IPS-NIHi7 (cell line): ENCODE results near the gene NOD2.

Experiments
- DNase-seq: peaks from one replicate; pipeline ENCODE4 v3.0.0; 2012; ENCODE audit warnings: mixed read lengths; ENCODE audit errors: extremely low spot score

The NOD2 gene

DNA sequence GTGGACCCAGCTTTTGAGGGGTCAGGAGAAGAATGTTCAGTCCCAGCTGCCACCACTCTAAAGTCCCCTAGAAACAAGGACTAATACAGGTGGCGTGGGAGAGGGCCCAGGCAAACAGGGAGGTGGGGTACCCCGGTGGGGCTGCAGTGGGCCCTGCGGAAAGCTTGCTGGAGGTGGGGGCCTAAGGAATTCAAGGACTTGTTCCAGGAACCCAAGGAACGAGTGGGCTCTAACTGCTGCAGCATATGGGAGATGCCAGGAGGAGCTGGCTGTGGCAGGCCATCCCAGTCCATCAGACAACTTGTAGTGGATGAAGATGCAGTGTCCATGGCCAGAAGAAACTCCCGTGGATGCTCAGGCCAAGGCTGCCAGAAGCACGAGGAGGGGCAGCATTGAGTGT is 22.9 kb upstream of the NOD2 start:
- DNase-seq, result no peak

DNA sequence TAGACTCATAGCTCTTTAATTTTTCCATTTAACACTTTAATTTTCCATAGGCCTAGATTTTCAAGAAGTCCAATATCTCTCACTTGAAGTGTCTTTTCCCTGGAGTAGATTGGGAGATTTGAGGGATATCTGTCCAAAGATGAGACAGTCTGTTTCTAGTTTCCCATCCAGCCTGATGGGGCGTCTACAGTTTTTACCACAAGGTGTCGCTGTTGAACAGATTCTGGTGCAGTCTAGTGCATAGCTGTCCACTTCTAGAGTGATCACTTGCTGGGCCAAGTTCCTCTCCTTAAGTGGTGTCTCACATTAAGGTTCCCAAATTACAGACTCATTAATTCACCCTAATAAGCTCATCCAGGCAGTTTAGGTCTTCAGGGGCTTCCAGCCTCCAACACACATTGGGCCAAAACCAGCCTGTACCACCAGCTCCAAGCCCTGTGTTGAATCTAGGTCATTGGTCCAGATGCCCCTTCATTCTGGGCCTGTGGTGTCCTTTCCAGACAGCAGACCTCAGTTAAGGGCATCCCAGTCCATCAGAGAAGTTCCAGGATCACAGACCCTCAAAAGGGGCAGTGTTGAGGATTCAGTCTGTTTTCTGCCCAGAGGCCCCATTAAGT is 21.7 kb upstream of the NOD2 start:
- peak; percentile 57 for DNase-seq

DNA sequence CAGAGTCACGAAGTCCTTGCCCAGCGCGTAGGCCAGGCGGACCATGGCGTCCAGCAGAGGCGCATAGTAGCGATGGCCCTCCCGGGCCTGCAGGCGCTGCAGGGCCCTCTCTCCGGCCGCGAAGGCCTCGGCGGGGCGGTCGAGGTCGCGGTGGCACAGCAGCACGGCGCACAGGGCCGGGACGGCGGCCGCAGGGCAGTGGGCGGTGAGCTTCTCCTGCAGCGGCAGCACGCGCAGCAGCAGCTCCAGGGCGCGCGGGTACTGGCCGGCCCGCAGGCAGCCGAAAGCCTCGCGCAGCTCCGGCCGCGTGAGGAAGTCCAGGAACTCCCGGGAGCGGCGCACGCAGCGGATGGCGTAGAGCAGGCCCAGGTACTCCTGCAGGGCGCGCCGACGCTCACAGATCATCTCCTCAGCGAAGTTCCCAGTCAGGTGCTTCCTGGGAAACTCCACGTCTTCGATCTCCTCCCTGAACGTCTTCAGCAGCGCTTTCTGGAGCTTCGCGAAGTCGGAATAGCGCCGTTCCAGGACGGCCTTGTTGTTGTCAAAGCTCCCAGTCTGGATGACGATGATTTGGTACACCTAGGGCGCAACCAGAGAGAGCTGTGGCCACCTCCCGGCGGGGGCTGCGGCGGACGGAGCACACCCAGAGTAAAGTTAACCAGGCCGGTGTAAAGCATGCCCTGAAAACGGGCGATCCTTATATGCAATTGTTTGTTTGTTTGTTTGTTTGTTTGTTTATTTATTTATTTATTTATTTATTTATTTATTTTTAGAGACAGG is 19.7 kb upstream of the NOD2 start:
- DNase-seq, result no peak

DNA sequence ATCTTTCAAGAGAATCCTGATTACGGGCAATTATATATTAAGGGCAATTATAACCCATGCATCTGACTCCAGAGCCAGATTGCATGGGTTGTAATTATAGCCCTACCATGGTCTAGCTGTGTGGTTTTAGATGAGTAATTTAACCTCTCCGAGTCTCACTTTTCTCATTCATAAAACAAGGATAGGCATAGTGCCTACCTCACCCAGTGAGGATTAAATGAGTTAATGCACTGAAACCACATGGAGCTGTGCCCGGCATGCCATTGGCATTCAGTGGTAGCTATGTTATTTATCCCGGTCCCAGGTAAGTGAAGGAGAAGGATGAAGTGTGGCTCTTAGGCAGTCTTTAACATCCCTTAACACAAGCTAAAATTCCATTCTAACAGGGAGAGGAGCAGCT is 18.6 kb upstream of the NOD2 start:
- no peak for DNase-seq

DNA sequence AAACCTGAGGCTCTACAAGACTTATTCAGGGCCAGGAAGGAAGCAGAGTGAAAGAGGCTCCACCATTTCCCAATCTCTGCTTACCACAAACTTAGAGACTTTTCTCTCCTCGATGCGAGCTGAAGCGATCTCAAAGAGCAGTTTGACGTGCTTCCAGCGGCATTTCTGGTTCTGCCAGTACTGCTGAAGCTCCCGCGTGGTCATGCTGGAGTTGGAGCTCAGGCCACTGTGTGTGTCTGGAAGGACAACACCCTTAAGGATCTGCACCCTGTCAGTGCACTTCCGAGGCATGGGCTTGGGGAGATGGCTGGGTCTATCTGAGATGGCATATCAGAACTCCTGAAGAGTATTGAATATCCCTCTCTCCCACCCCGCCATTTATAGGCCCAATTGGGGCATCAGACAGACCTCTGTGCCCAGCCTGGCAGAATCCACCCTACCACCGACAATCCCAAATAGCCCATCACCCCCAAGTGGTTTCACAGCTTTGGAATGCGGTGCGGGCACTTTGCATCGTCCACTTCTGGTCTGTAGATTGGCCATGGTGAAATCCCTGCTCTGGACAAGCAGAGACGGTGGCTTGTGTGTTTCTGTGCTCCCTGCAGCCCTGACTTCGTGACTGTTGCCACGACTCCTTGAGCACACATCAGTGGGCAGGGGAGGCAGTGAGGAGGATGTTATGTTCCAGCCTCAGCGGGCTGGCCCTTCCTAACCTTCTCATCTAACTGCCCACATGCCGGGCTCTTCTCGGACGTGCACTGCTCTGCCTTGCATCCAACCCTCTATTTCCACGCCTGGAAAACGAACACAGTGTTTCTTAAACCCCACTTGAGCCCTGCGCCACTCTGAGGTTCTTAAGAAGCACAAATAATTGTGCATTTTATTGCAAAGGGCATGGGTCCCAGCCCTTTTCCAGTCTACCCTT is 17.5 kb upstream of the NOD2 start:
- no peak for DNase-seq

DNA sequence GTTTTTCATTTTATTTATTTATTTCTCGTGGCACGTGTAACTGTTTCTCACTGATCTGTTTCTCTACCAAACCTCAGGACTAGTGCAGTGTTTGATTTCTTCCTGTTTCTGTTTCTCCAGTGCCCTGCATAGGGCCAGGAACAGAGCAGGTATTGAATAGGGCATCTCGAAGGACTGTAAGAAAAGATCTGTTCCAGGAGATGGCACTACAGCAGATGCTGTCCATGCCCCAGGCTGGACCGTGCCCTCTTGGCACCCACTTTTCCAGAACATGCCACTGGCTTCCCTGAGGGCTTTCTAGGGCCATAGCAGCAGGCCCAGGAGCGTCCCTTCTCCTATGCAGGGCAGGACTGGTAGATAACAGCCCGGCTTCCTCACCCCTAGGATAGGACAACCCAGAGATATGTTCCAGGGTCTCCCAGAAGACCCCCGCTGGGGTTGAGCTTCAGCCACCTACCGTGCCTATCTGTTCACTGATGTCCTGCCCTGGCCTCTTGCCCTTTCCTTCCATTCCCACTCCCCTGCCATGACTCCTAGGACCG is 16.7 kb upstream of the NOD2 start:
- DNase-seq, result no peak

DNA sequence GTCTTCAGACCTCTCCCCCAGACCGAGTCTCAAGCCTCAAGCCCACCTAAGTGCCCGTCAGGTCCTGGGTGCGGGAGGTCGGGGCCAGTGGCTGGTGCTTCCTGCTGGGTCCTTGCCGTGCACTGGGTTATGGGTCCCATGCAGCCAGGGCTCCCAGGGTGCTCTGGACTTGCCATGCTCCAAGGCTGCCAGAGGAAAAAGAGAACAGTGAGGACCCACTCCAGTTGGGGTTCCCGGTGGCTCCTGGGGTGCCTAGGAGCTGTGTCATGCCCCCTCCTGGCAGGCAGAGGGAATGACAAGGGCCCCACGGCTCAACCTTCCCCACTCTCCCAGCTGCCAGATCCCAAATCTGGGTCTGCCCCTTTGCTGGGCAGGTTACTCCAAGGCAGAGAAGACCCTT is 16.1 kb upstream of the NOD2 start:
- DNase-seq, result peak; percentile 64

DNA sequence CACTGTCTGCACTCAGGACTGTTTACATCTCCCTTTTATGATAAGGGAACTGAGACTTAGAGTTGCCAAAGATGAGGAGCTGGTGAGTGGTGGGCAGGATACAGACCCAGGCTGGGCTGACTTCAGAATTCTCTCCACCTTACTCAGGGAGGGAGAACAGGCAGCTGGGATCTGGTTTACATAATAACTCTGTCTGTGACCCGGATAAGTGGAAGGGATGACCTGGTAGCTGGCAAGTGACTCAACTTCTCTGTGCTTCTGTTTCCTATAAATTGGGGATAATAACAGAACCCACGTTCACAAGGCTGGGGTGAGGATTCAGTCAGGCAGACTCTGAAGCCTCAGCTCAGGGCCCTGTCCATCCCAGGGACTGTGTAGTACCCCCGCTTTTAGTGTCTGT is 14.9 kb upstream of the NOD2 start:
- DNase-seq, result no peak

DNA sequence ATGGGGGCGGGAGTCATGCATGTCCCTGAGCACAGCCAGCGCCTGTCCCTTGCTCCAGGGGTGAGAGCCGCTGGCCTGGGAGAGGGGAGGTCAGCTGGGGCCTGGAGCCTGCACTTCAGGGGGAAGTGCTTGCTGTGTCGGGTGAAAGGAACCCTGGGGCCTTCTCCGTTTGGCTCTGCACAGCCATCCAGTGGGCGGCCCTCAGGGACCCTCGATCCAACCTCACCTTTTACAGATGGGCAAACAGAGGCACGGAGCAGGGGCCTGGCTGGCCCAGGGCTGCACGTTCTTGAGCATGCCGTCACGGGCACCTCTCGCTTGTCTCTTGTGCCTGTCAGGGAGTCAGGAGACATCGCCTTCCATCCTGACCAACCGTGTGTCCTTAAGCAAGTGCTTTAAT is 14.1 kb upstream of the NOD2 start:
- no peak for DNase-seq

DNA sequence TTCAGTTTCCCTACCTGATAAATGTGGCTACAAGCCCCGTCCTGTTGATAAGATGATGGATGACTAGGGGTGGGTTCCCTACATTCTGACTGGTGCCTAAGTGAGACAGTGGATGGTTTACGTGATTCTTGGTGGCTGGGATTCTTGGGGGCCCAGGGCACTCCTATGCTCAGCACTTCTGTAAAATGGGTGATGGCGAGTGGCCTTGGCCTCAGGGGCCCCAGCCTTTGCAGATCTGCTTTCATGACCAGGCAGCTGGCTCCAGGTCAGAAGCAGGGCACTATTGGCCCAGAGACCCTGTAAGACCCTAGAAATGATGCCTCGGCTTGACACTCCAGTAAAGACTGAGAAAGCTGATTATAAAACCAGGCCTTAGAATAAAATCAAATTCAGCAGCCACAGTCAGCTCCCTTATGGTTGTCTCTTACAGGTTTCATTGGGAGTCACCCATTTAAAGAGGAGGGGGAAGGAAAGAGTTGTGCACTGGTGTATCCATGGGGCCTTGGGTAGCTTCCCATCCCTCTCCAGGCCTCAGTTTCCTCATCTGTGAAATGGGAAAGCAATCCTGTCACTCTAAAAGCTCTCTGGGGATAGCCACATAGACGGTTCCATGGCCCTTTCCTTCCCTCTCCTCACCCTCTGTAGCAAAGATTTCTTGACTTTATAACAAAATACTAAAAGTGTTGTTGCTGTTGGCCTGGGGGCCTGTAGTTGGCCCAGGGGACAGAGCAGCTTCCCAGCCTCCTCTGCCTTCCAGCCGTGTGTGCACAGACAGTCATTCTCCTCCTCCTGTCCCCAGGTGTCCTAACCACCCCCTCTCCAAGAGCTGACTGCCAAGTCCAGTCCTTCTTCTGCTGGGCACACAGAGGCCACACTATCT is 13.5 kb upstream of the NOD2 start:
- no peak for DNase-seq

DNA sequence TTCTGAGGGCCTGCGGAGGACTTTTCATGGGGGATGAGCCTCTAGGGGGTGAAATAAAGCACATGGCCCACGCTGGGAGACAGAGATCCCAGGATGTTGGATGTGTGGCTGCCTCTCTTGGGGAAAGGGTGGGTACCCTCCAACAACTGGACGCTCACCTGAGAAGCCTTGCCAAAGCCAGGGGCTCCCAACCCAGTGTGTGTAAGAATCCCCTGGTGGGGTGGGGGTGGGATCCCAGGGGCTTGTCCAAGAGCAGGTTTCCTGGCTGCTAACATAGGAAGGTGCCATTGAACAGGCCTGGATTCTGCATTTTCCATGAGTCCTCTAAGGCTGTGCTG is 12.9 kb upstream of the NOD2 start:
- DNase-seq, result no peak

DNA sequence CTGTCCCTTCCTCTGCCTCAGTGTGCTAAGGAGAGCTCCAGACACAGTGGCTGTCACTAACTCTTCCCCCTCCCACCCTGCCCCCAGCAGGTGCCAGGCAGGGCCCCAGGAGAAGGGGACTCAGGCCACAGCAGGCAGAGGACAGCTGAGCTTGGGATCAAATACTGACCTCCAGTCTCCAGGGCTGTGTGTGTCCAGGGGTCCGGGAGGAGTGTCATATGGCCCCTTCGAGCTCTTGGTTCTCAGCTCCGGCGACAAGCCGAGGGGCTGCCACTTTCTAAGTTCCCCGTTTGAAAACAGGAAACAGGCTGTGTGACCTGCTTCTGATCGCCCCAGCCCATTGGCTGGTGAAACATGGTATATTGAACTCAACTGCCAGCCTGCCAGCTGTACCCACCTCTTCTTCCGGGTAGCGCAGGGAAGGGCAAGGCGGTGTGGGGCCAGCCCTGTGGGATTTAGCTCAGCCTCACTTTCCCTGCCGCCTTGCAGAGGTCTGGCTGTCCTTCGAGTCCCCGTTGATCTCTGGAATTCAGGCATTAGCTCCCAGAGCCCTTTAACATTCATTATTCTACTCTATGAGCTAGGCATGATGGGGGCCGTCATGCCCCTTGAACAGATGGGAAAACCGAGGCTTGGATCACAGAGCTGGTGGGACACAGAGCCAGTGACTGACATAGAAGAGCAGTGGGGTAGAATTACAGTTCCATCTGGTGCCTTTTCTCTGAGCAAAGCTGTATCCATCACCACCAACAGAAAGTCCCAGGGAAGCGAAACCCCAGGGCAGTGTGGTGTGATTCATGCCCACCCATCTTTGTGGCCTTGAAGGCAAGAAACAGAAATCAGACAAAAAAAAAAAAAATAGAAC is 12.2 kb upstream of the NOD2 start, which contains the start of gene SNX20:
SNX20 (minus strand) TSS at position 292 of the 865 bp plus-strand sequence. CDS start 3,786 bp downstream, outside the sequence.
- no peak for DNase-seq

DNA sequence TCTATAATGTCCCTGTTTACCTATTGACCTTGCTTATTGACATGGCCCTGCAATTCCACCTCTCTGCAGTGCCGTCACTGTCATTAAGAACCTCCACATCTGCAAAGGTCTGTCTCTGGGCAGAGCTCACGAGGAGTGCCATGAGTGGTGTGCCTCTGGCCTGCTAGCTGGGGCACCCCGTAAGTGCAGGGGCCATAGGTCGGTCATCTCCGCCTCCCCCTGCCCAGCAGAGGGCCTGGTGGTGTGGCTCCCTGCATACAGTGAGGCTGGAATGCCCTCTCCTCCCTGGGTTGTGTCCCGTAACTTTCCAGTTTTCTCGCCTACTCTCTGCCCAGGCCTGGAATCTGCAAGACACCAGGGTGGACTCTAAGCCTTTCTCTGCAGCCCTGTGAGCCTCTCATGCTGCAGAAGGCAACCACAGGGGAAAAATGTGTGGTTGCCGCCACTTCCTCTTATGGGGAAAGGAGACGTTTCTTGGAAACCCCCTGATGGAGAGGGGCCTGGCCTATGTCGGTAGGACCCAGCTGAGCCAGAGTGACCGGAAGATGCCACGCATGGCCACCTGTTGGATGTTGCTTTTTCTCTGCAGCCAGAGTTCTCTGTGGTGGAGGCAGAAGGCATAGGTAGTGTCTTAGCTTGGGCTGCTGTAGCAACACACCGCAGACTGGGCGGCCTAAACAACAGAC is 9.6 kb upstream of the NOD2 start:
- DNase-seq, result no peak

DNA sequence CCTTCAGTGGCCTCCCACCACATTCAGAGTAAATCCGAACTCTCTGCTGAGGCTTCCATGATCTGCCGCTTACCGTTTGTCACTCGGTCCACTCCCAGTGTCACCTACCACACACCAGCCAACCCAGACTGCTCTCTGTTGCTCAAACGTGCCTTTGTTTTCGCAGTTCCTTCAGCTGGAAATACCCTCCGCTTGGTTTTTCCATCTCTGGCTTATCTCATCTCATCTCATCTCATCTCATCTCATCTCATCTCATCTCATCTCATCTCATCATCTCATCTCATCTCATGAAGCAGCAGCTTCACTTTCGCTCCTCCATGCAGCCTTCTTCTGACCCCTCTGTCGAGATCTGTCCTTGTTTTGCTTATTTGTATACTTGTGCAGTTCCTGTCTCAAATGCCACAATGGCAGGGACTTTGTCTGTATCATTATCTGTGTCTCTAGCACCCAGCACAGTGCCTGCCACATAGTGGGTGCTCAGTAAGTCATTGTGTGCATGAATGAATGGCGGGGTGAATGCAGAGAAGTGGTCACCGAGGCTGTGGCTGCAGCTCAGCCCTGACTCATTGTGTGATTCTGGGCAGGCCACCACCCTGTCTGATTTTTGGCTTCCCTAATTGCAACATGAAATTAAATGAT is 8.5 kb upstream of the NOD2 start:
- no peak for DNase-seq

DNA sequence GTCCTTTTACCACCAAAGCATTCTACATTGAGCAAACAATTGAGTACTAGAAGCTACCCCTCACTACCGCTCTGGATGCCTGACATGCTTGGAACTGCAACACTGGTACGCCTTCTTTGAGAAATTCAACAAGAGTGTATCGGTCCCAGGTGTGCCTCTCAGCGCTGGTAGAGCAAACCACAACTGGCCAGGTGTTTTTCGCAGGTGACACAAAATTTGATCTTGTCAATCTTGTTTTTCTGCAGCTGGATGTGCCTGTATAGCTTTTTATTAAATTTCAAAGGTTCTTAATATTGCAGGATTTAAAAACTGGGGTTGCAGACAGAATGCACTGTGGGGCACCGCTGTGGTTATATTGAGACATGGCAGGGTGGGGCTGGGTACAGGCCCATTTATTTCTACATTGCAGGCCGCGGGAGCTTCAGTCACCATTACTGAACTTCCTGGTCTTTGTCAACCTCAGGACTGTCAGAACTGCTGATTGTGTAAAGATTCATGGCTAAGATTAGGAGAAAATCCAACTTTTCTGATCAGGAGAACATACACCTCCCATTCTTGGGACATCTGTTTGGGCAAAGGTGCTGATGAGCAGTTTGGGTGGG is 7.8 kb upstream of the NOD2 start:
- DNase-seq, result no peak

DNA sequence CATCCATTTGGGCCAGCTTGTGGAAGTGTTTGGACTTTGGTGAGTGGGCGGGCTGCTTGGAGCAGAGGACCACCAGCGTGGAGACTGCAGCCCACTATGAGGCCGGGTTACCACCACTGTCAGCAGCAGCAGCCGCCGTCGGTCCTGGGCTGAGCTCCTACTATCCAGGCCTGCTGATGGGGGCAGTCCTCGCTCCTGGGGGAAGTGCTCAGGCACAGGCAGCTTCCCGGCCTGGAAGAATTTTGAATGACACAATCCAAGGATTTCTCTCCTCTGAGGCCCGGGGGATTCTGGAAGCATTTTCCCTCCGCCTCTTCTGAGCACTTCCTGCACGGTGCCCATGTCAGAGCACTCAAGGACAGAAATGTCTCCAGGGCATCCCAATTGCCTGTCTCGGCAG is 5.3 kb upstream of the NOD2 start:
- DNase-seq, result no peak

DNA sequence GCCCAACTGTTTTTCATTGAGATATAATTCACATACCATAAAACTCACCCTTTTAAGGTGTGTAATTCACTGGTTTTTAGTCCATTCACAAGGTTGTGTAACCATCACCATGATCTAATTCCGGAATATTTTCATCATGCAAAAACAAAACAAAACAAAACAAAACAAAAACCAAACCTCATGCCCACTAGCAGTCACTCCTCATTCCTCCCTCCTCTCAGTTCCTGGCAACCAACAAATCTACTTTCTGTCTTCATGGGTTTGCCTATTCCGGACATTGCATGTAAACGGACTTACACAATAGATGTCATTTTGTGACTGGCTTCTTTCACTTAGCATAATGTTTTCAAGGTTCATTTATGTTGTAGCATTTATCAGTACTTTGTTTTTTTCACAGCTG is 4.5 kb upstream of the NOD2 start:
- DNase-seq, result no peak

DNA sequence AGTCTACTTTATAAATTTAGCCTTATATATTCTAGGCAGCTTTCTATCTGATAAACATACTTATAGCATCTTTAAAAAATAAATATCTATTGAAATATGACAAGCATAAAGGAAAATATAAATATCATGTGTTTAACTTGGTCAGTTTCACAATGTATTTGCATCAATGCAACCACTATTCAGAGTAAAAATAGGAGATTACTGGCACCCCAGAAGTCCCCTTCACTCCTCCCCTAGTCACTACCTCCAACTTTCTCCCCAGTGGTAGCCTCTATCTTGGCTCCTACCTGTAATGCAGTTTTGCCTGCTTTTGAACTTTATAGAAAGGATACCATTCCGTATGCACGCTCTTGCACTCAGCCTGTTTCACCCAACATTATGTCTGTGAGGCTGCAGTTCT is 3.2 kb upstream of the NOD2 start:
- DNase-seq, result no peak

DNA sequence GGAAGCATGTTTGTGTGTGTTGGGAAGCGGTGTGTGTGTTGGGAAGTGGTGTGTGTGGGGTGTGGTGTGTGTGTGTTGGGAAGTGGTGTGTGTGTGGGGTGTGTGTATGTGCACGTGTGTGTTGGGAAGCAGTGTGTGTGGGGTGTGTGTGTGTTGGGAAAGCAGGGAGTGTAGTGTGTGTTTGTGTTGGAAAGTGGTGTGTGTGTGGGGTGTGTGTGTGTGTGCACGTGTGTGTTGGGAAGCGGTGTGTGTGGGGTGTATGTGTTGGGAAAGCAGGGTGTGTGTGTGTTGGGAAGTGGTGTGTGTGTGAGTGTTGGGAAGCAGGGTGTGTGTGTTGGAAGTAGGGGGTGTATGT is 785 bp upstream of the NOD2 start:
- no peak for DNase-seq
